NB4 (cell line): ENCODE data around the gene FSTL3.
"Not testable (repeated sequence)": the region's sequence is repeated elsewhere in the genome, so short reads cannot be mapped to it uniquely, and the experiment has no call there.

Experiments used
- DNase-seq: peaks from one replicate; pipeline ENCODE4 v3.0.0; 2010; ENCODE audit warnings: low read depth
- H3K4me3 ChIP-seq: one replicate; pipeline ENCODE4 v1.5.1; 2011; ENCODE audit warnings: mild to moderate bottlenecking, low read depth, low read length, moderate library complexity
- MYC ChIP-seq: IDR thresholded peaks from 2 replicates; pipeline ENCODE4 v1.6.1; 2011; ENCODE audit warnings: low read depth, low read length
- POLR2A ChIP-seq: IDR thresholded peaks from 2 replicates; pipeline ENCODE4 v1.6.1; 2011; ENCODE audit warnings: mild to moderate bottlenecking; ENCODE audit not compliant: insufficient read length; ENCODE audit errors: extremely low read depth
- TF ChIP-seq, protein P1 (sequence below): IDR thresholded peaks from one replicate; pipeline ENCODE4 v1.5.1; 2012; ENCODE audit warnings: low read depth, low read length
- TF ChIP-seq, protein P2 (sequence below): IDR thresholded peaks from 2 replicates; pipeline ENCODE4 v1.6.1; 2011; ENCODE audit warnings: low read depth, low read length

Gene FSTL3

DNA sequence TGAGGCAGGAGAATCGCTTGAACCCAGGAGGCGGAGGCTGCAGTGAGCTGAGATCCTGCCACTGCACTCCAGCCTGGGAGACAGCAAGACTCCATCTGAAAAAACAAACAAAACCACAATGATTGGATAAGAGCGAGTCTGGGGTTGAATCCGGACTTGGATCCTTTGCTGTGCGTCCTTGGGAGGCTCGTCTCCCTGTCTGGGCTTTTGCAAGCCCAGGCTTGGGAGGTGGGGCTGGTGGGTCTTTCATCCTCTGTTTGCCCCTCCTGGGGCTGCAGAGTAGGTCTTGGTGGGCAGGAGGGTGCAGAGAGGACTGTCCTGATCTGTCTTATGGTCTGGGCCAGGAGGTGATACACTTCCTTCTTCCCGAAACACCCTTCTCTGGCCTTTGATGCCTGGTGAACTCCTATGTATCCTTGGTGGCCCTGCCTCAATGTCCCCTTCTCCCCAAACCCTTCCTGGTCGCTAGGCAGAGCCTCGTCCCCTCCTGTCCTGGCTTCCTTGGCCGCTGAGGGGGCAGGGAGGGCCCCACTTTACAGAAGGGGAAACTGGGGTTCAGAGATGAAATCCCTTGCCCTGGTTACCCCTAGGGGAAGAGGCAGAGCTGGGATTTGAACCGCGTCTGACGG is 49.4 kb downstream of the FSTL3 start:
- DNase-seq, result no peak
- H3K4me3 ChIP-seq, result no peak overlapping the region
- TF ChIP-seq, protein P1, sequence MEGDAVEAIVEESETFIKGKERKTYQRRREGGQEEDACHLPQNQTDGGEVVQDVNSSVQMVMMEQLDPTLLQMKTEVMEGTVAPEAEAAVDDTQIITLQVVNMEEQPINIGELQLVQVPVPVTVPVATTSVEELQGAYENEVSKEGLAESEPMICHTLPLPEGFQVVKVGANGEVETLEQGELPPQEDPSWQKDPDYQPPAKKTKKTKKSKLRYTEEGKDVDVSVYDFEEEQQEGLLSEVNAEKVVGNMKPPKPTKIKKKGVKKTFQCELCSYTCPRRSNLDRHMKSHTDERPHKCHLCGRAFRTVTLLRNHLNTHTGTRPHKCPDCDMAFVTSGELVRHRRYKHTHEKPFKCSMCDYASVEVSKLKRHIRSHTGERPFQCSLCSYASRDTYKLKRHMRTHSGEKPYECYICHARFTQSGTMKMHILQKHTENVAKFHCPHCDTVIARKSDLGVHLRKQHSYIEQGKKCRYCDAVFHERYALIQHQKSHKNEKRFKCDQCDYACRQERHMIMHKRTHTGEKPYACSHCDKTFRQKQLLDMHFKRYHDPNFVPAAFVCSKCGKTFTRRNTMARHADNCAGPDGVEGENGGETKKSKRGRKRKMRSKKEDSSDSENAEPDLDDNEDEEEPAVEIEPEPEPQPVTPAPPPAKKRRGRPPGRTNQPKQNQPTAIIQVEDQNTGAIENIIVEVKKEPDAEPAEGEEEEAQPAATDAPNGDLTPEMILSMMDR, result no peak
- TF ChIP-seq MYC, result no peak
- TF ChIP-seq, protein P2, sequence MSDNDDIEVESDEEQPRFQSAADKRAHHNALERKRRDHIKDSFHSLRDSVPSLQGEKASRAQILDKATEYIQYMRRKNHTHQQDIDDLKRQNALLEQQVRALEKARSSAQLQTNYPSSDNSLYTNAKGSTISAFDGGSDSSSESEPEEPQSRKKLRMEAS, result no peak
- no peak for TF ChIP-seq POLR2A

DNA sequence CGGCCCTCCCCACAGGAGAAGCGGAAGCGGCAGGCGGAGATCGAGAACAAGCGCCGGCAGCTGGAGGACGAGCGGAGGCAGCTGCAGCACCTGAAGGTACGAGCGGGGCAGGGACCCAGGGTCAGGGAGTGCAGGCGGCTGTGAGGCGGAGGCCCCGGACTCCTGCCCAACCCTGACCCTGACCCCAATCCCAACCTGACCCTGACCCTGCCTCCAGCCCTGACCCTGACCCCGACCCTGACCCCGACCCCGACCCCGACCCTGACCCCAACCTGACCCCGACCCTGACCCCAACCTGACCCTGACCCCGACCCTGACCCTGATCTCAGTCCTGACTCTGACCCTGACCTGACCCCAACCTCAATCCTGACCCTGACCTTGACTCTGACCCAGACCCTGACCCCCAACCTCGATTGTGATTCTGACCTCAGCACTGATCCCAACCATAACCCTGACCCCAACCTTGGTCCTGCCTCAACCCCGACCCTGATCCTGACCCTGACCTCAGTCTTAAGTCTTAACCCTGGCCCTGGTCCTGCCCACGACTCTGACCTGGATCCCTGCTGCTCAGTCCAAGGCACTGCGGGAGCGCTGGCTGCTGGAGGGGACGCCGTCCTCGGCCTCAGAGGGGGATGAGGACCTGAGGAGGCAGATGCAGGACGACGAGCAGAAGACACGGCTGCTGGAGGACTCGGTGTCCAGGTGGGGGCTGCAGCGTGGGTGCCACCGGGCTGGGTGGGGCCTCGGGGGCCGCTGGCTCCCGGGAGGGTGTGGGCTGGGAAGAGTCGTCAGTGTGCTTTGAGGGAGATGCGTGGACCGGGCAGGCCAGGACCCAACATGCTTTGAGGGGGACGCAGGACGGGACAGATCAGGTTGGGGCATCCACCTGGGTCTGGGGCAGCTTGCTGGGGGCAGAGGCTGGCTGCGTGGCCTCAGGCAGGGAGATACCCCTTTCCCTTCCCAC is 51.1 kb downstream of the FSTL3 start:
- TF ChIP-seq MYC, result no peak
- no peak overlapping the region for H3K4me3 ChIP-seq
- DNase-seq, result no peak

DNA sequence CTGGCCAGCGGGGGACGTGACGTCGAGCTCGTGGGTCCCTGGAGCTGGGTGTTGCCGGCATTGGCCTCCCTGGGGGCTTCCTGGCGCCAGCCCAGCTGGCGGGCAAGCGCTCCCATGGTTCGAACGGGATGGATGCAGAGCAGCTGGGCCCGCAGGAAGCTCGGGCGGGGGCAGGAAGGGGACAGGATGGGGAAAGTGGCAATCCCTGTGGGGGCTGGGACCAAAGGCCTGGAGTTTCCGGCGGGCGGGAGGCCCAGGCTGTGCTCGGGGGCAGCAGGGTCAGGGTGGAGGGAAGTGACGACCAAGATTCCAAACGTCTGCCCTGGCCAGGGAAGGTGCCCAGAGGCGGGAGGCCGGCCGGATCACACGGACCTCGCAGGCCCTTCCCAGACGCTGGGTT is 51.8 kb downstream of the FSTL3 start:
- no peak for TF ChIP-seq MYC
- TF ChIP-seq, protein P2, result no peak
- TF ChIP-seq, protein P1, result no peak
- TF ChIP-seq POLR2A, result no peak
- no peak for DNase-seq
- no peak overlapping the region for H3K4me3 ChIP-seq

DNA sequence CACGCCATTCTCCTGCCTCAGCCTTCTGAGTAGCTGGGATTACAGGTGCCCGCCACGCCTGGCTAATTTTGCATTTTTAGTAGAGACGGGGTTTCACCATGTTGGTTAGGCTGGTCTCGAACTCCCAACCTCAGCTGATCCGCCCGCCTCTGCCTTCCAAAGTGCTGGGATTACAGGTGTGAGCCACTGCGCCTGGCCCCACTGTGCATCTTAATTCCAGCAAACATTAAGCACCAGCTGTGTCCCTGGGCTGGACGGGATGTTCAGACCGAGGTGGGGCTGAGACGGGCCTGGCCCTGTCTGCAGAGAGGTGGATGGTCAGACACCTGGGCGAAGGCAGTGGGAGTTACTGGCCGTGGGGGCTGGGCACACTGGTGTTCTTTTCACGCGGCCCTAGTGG is 53.4 kb downstream of the FSTL3 start:
- not testable (repeated sequence) for DNase-seq, H3K4me3 ChIP-seq

DNA sequence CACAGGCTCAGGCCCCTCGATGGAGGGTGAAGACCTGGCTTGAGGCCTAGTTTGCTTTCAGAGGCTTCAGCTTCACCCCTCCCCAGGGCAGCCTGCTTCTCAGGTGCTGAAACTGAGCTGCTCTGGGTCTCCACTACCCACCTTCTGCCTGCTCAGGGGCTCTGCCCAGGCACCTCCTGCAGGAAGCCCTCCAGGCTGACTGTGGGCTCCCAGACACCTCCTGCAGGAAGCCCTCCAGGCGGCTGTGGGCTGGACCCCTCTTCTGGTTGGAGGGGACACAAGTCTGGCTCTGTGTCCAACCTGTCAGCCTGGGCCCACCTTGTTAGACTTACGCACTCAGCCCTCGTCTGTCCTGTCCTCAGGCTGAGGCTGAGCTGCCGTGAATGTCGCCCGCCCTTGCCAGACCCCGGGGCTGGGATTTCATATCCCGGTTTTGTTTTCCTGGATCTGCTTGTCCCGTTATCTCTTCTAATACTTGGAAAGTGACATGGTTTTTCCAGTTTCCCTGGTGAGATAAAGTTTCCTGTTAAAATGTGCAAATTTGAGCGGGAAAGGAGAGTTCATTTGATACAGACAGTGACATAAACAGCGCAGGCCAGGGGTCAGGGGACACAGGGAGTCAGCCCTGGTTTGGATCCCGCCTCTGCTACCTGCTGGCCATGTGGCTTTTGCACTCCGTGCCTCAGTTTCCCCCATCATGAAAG is 53.9 kb downstream of the FSTL3 start:
- H3K4me3 ChIP-seq, result no peak overlapping the region
- TF ChIP-seq, protein P2, result no peak
- TF ChIP-seq MYC (no peak), POLR2A (no peak)
- TF ChIP-seq, protein P1, result no peak
- no peak for DNase-seq

DNA sequence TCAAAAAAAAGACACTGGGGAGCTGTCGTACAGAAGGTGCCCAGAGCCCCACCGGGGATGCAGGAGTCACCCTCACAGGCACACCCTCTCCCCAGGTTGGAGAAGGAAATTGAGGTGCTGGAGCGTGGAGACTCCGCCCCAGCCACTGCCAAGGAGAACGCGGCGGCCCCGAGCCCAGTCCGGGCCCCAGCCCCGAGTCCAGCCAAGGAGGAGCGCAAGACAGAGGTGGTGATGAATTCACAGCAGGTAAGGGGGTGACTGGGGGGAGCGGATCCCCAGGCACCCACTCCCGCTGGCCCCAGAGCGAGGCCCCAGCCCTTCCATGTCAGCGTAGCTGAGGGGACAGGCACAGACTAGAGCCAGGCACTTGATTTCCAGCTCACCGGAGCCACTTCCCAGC is 54.8 kb downstream of the FSTL3 start:
- no peak overlapping the region for H3K4me3 ChIP-seq
- DNase-seq, result no peak
- TF ChIP-seq MYC (no peak), POLR2A (no peak)
- TF ChIP-seq, protein P1, result no peak
- TF ChIP-seq, protein P2, result no peak
